Activated CD4-positive, alpha-beta memory T cell treated with anti-CD3 and anti-CD28 coated beads, Interleukin-2, amount 10 ng/mL, durations not matched to agents 7 days and 5 days (primary cell): Measurements from ENCODE around the gene ERP27. TPM values are rescaled to one million over a fixed set of nuclear protein-coding genes. Genes with fewer than 3 reads are reported as not detected.

Experiments
- CTCF ChIA-PET: fragments of 350-600 bp; sonication (Branson Sonifier 250); formaldehyde crosslinking; loops from one replicate; lab custom pipeline; 2021; ENCODE audit warnings: antibody characterized with exemption, inconsistent platforms; lab: Charles Lee
- POLR2A ChIA-PET: fragments of 350-600 bp; sonication (Branson Sonifier 250); formaldehyde crosslinking; loops from one replicate; lab custom pipeline; 2021; ENCODE audit warnings: antibody characterized with exemption; lab: Charles Lee
- DNase-seq: peaks from one replicate; pipeline ENCODE4 v3.0.0-alpha.2; 2020
- H3K27ac Mint-ChIP-seq: one replicate; pipeline ENCODE4 v1.8.0; 2021; ENCODE audit warnings: mild to moderate bottlenecking, mixed read lengths
- H3K27me3 Mint-ChIP-seq: one replicate; pipeline ENCODE4 v1.8.0; 2021; ENCODE audit warnings: mixed read lengths
- H3K36me3 Mint-ChIP-seq: one replicate; pipeline ENCODE4 v1.8.0; 2021; ENCODE audit warnings: low read depth, mixed read lengths
- H3K4me1 Mint-ChIP-seq: one replicate; pipeline ENCODE4 v1.8.0; 2021; ENCODE audit warnings: mixed read lengths
- H3K4me3 Mint-ChIP-seq: one replicate; pipeline ENCODE4 v1.8.0; 2021; ENCODE audit warnings: mild to moderate bottlenecking, mixed read lengths
- H3K9me3 Mint-ChIP-seq: one replicate; pipeline ENCODE4 v1.8.0; 2021; ENCODE audit warnings: mixed read lengths
- total RNA-seq, 2 experiments: library from RNA; stranded (reverse); gene quantifications; one replicate each; pipeline ENCODE4 v1.2.3, GENCODE V29; 2021

ERP27 gene
- total RNA-seq, 2 experiments from 2014 or later = 7.2 to 8.5 TPM

- DNase-seq = no peak
- H3K4me1 Mint-ChIP-seq = peaks cover 94% of the 10 kb centered on the region
- H3K27me3 Mint-ChIP-seq = no peaks in the 10 kb centered on the region
- ChIA-PET CTCF (no interaction called here), POLR2A (interaction anchor here (1.0 to 5.0 kb wide), 5 partner anchors 9 to 180 kb away, joined by 4 to 24 read pairs (median 19); partner anchors contain the start of gene ARHGDIB)
- H3K27ac Mint-ChIP-seq = peak overlapping the region; percentile 96
- peaks cover 91% of the 10 kb centered on the region for H3K36me3 Mint-ChIP-seq
- no peaks in the 10 kb centered on the region for H3K9me3 Mint-ChIP-seq
- H3K4me3 Mint-ChIP-seq = peak overlapping the region; percentile 76
Measured at GRCh38 chr12:14950421-14950820, 12.1 kb upstream of the ERP27 start.

- H3K9me3 Mint-ChIP-seq = no peaks in the 10 kb centered on the region
- H3K36me3 Mint-ChIP-seq = peaks cover 95% of the 10 kb centered on the region
- CTCF ChIA-PET = no interaction called here
- peaks cover 96% of the 10 kb centered on the region for H3K4me1 Mint-ChIP-seq
- peak overlapping the region; percentile 96 for H3K27ac Mint-ChIP-seq
- H3K27me3 Mint-ChIP-seq = no peaks in the 10 kb centered on the region
- H3K4me3 Mint-ChIP-seq = peak overlapping the region; percentile 76
- no peak for DNase-seq
- POLR2A ChIA-PET = interaction anchor here (1.2 to 5.8 kb wide), 5 partner anchors 11 to 34 kb away, joined by 3 to 110 read pairs (median 6); partner anchors contain the start of genes ARHGDIB and ERP27
Measured at GRCh38 chr12:14949631-14950030, 11.3 kb upstream of the ERP27 start.

DNA sequence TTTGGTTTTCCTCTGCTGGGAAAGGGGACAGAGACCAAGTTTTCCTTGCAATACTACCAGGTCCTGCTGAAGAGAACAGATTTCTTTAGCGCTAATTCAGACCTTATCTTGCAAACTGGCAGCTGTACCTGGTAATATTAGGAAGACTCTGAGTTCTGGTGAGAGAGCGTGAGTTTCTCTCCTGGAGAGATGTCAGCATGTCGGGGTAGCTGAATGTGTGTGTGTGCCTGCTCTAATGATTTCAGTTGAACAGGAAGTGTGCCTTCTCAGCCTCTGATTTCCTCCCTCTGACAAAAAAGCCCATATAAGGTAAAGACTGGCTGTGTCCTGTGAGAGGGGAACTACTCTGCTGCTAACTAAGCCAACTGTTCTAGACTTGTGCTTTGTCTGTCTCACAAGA, 10.3 kb upstream of the ERP27 start:
- Mint-ChIP-seq H3K4me3 (peak overlapping the region; percentile 76), H3K27me3 (no peaks in the 10 kb centered on the region), H3K9me3 (no peaks in the 10 kb centered on the region), H3K36me3 (peaks cover 92% of the 10 kb centered on the region), H3K4me1 (peaks cover 88% of the 10 kb centered on the region), H3K27ac (peak overlapping the region; percentile 96)
- ChIA-PET CTCF (interaction anchor here (1.2 to 1.8 kb wide), 6 partner anchors 11 to 179 kb away, joined by 3 to 9 read pairs (median 6); partner anchors contain the start of genes ARHGDIB and ERP27), POLR2A (interaction anchor here (0.6 to 5.8 kb wide), 15 partner anchors 9 to 178 kb away, joined by 3 to 110 read pairs (median 4); partner anchors contain the start of genes ARHGDIB and ERP27)
- DNase-seq = peak; percentile 66

GRCh38 chr12:14946861-14947260, 8.5 kb upstream of the ERP27 start:
- Mint-ChIP-seq H3K36me3 (peaks cover 90% of the 10 kb centered on the region), H3K4me3 (no peak overlapping the region), H3K27me3 (no peaks in the 10 kb centered on the region), H3K9me3 (no peaks in the 10 kb centered on the region), H3K4me1 (peaks cover 75% of the 10 kb centered on the region), H3K27ac (peak overlapping the region; percentile 66)
- no peak for DNase-seq
- POLR2A ChIA-PET = interaction anchor here (1.3 to 5.8 kb wide), 3 partner anchors 11 to 49 kb away, joined by 3 to 110 read pairs (median 4); partner anchors contain the start of gene ARHGDIB
- CTCF ChIA-PET = no interaction called here

- Mint-ChIP-seq H3K27me3 (no peaks in the 10 kb centered on the region), H3K4me1 (peaks cover 70% of the 10 kb centered on the region), H3K4me3 (no peak overlapping the region), H3K27ac (peak overlapping the region; percentile 42), H3K36me3 (peaks cover 89% of the 10 kb centered on the region), H3K9me3 (no peaks in the 10 kb centered on the region)
- ChIA-PET POLR2A (interaction anchor here (0.8 to 5.8 kb wide), 7 partner anchors 9 to 176 kb away, joined by 3 to 110 read pairs (median 5); partner anchors contain the start of gene ARHGDIB), CTCF (interaction anchor here (1.5 kb wide), 1 partner anchor 49 kb away, joined by 4 read pairs; no protein-coding TSS in a partner anchor)
- DNase-seq = no peak
Measured at GRCh38 chr12:14946162-14946561, 7.8 kb upstream of the ERP27 start.

GRCh38 chr12:14942196-14942931, 4.0 kb upstream of the ERP27 start:
- no peaks in the 10 kb centered on the region for H3K27me3 Mint-ChIP-seq
- CTCF ChIA-PET = no interaction called here
- peaks cover 48% of the 10 kb centered on the region for H3K4me1 Mint-ChIP-seq
- no peak for DNase-seq
- peaks cover 86% of the 10 kb centered on the region for H3K36me3 Mint-ChIP-seq
- H3K27ac Mint-ChIP-seq = no peak overlapping the region
- POLR2A ChIA-PET = interaction anchor here (0.8 to 1.3 kb wide), 3 partner anchors 16 to 21 kb away, joined by 3 read pairs; no protein-coding TSS in a partner anchor
- no peak overlapping the region for H3K4me3 Mint-ChIP-seq
- H3K9me3 Mint-ChIP-seq = no peaks in the 10 kb centered on the region

DNA sequence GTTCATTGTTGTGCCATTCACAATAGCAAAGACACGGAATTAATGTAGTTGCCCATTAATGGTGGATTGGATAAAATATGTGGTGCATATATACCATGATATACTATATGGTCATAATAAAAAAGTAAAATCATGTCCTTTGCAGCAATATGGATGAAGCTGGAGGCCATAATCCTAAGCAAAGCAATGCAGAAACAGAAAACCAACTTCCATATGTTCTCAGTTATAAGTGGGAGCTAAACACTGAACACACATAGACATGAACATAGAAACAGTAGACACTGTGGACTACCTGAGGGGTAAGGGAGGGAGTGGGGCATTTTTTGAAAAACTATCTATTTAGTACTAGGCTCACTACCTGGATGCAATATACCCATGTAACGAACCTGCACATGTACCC, 3.0 kb upstream of the ERP27 start:
- POLR2A ChIA-PET = interaction anchor here (0.8 to 1.5 kb wide), 5 partner anchors 15 to 53 kb away, joined by 3 to 6 read pairs (median 3); partner anchors contain the start of gene ARHGDIB
- Mint-ChIP-seq H3K27me3 (no peaks in the 10 kb centered on the region), H3K9me3 (no peaks in the 10 kb centered on the region), H3K36me3 (peaks cover 84% of the 10 kb centered on the region), H3K4me3 (no peak overlapping the region), H3K4me1 (peaks cover 39% of the 10 kb centered on the region), H3K27ac (no peak overlapping the region)
- CTCF ChIA-PET = no interaction called here
- DNase-seq = no peak

GRCh38 chr12:14937689-14938088, 648 bp downstream of the ERP27 start:
- Mint-ChIP-seq H3K27ac (peak overlapping the region; percentile 21), H3K9me3 (no peaks in the 10 kb centered on the region), H3K27me3 (no peaks in the 10 kb centered on the region), H3K4me1 (peaks cover 20% of the 10 kb centered on the region), H3K36me3 (peaks cover 87% of the 10 kb centered on the region), H3K4me3 (no peak overlapping the region)
- DNase-seq = no peak
- CTCF ChIA-PET = interaction anchor here (1.0 to 3.4 kb wide), 6 partner anchors 11 to 58 kb away, joined by 3 to 18 read pairs (median 5); no protein-coding TSS in a partner anchor
- POLR2A ChIA-PET = interaction anchor here (0.9 to 2.7 kb wide), 13 partner anchors 8 to 167 kb away, joined by 3 to 13 read pairs (median 5); partner anchors contain the start of gene ARHGDIB

DNA sequence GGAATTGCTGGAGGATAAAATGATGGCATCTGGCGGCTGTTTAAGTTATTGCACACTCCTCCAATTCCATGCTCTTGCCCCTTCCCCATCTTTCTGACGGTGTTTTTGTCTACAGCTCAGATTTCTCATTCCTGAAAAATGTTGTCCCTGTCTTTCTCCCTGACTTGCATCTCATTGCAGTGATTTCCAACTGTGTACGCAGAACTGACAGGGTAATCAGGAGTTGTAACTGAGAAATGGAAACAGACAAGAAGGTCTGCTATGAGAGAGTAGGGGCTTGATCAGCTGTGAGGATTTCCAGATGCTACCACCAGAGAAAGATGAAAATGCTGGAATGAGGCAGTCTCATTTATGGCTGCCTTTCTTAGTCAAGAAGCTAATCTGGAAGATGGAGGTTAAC, 1.3 kb downstream of the ERP27 start:
- H3K9me3 Mint-ChIP-seq = no peaks in the 10 kb centered on the region
- ChIA-PET CTCF (interaction anchor here (1.0 to 3.4 kb wide), 4 partner anchors 11 to 58 kb away, joined by 3 to 18 read pairs (median 5); no protein-coding TSS in a partner anchor), POLR2A (interaction anchor here (0.5 to 2.5 kb wide), 15 partner anchors 8 to 163 kb away, joined by 3 to 13 read pairs (median 4); a partner anchor contains a TSS)
- no peak overlapping the region for H3K27ac Mint-ChIP-seq
- no peak overlapping the region for H3K4me3 Mint-ChIP-seq
- H3K36me3 Mint-ChIP-seq = peaks cover 87% of the 10 kb centered on the region
- DNase-seq = no peak
- H3K4me1 Mint-ChIP-seq = peaks cover 18% of the 10 kb centered on the region
- H3K27me3 Mint-ChIP-seq = no peaks in the 10 kb centered on the region

- Mint-ChIP-seq H3K4me1 (peaks cover 15% of the 10 kb centered on the region), H3K27ac (no peak overlapping the region), H3K4me3 (no peak overlapping the region), H3K27me3 (no peaks in the 10 kb centered on the region), H3K36me3 (peaks cover 85% of the 10 kb centered on the region), H3K9me3 (no peaks in the 10 kb centered on the region)
- ChIA-PET POLR2A (interaction anchor here (0.8 to 2.5 kb wide), 12 partner anchors 8 to 162 kb away, joined by 3 to 13 read pairs (median 4); a partner anchor contains a TSS), CTCF (interaction anchor here (0.6 to 3.4 kb wide), 4 partner anchors 9 to 59 kb away, joined by 3 to 18 read pairs (median 5); no protein-coding TSS in a partner anchor)
- no peak for DNase-seq
Measured at GRCh38 chr12:14936224-14936861, 2.0 kb downstream of the ERP27 start.

- no peak overlapping the region for H3K4me3 Mint-ChIP-seq
- peaks cover 78% of the 10 kb centered on the region for H3K36me3 Mint-ChIP-seq
- H3K27me3 Mint-ChIP-seq = no peaks in the 10 kb centered on the region
- H3K9me3 Mint-ChIP-seq = no peaks in the 10 kb centered on the region
- POLR2A ChIA-PET = no interaction called here
- CTCF ChIA-PET = interaction anchor here (3.4 kb wide), 1 partner anchor 60 kb away, joined by 18 read pairs; no protein-coding TSS in a partner anchor
- no peak overlapping the region for H3K27ac Mint-ChIP-seq
- peaks cover 11% of the 10 kb centered on the region for H3K4me1 Mint-ChIP-seq
- DNase-seq = no peak
Measured at GRCh38 chr12:14935031-14935430, 3.3 kb downstream of the ERP27 start.

GRCh38 chr12:14934511-14934910, 3.8 kb downstream of the ERP27 start:
- no peak for DNase-seq
- Mint-ChIP-seq H3K27me3 (no peaks in the 10 kb centered on the region), H3K4me1 (peaks cover 6% of the 10 kb centered on the region), H3K36me3 (peaks cover 73% of the 10 kb centered on the region), H3K27ac (no peak overlapping the region), H3K9me3 (no peaks in the 10 kb centered on the region), H3K4me3 (no peak overlapping the region)
- ChIA-PET CTCF (interaction anchor here (3.4 kb wide), 1 partner anchor 61 kb away, joined by 18 read pairs; no protein-coding TSS in a partner anchor), POLR2A (interaction anchor here (0.6 to 1.3 kb wide), 4 partner anchors 11 to 27 kb away, joined by 3 to 4 read pairs (median 3); partner anchors contain the start of gene ARHGDIB)
